ENCODE results near the gene ALS2. TPM values are rescaled to one million over a fixed set of nuclear protein-coding genes. Genes with fewer than 3 reads are reported as not detected.
"Not testable (repeated sequence)": the region's sequence is repeated elsewhere in the genome, so short reads cannot be mapped to it uniquely, and the experiment has no call there.

Gene ALS2
- total RNA-seq, 1 donor from 2014 or later, result 28.4 TPM

DNA sequence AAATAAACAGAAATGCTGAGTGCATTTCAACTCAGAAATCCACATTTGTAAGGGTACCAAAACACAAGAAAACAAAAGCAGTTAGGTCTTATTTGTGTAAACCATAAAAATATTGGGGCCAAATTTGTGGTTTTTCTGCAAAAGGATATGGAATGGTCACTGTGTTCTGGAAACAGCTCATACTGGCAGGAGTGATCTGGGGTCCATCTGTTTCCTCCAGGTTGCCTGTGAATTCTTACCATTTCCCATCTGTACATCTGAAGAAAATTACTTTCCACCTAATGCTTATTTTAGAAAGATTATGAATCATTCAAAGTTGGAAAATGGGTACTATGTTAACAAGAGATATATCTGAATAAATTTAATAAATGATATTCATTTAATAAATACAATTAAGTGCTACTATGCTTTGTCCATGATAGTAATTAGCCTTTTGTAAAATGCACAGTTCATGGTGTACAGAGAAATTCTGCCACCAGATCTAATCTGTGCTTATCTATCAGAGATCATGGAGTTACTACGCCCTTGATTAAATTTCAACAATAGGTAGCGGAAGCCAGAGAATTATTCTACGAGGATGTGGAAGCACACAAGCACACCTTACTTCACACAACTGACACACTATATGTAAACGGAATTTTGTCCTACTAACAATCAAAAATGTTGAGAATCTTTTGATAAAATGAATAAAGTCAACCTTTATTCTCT, 10.9 kb downstream of the ALS2 start:
- Mint-ChIP-seq H3K36me3 (ENCODE audit: low read depth) (peaks cover 7% of the 10 kb centered on the region), H3K27ac (ENCODE audit: unreplicated experiment) (peak overlapping the region; percentile 20), H3K4me3 (ENCODE audit: unreplicated experiment) (no peak overlapping the region), H3K27me3 (ENCODE audit: low read depth) (no peaks in the 10 kb centered on the region), H3K9me3 (ENCODE audit: low read depth) (no peaks in the 10 kb centered on the region), H3K4me1 (ENCODE audit: low read depth) (peaks cover 62% of the 10 kb centered on the region)
- DNase-seq (ENCODE audit: low spot score), result no peak
- TF ChIP-seq, protein P1, sequence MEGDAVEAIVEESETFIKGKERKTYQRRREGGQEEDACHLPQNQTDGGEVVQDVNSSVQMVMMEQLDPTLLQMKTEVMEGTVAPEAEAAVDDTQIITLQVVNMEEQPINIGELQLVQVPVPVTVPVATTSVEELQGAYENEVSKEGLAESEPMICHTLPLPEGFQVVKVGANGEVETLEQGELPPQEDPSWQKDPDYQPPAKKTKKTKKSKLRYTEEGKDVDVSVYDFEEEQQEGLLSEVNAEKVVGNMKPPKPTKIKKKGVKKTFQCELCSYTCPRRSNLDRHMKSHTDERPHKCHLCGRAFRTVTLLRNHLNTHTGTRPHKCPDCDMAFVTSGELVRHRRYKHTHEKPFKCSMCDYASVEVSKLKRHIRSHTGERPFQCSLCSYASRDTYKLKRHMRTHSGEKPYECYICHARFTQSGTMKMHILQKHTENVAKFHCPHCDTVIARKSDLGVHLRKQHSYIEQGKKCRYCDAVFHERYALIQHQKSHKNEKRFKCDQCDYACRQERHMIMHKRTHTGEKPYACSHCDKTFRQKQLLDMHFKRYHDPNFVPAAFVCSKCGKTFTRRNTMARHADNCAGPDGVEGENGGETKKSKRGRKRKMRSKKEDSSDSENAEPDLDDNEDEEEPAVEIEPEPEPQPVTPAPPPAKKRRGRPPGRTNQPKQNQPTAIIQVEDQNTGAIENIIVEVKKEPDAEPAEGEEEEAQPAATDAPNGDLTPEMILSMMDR (IDR thresholded peaks at IDR 0.05), result no peak

DNA sequence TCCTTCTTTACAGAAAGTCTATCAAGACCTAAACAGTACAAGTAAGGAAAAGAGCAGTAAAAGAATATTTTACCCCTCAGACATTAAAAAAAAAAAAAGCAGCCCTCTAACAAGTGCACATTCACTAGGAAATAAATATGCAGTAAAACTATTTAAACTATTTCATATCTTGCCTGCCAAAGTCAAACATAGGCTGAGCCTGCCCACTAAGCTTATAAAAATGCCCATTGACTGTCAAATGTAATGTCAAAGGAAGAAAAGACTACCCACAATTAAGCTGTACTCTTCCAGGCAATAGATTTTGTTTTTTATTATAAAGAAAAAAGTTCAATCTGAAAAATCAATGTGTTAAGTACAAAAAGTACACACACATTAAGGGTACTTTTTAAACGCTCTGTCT, 11.8 kb downstream of the ALS2 start:
- Mint-ChIP-seq H3K9me3 (ENCODE audit: low read depth) (no peaks in the 10 kb centered on the region), H3K36me3 (ENCODE audit: low read depth) (peaks cover 7% of the 10 kb centered on the region), H3K4me1 (ENCODE audit: low read depth) (peaks cover 53% of the 10 kb centered on the region), H3K4me3 (ENCODE audit: unreplicated experiment) (no peak overlapping the region), H3K27ac (ENCODE audit: unreplicated experiment) (peak overlapping the region; percentile 47), H3K27me3 (ENCODE audit: low read depth) (no peaks in the 10 kb centered on the region)
- TF ChIP-seq, protein P1 (IDR thresholded peaks at IDR 0.05), result no peak
- no peak for DNase-seq (ENCODE audit: low spot score)

DNA sequence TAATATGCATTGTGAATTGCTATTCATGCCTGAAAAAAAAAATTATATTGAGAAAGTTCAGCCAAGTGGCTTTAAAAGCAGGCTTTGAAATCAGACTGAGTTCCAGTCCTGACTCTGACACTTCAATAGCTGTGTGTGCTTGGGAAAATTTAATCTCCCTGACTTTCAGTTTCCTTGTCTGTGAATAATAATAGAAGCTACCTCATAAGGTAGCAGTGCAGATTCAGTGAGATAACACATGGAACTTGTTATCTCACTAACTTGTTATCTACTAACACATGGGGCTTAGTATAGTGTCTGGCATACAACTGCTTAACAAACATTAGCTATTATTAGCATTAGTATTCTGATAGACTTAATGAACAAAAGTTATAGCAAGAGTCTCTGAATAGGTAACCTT, 14.9 kb downstream of the ALS2 start:
- no peak for DNase-seq (ENCODE audit: low spot score)
- TF ChIP-seq, protein P1 (IDR thresholded peaks at IDR 0.05), result no peak
- Mint-ChIP-seq H3K27me3 (ENCODE audit: low read depth) (no peaks in the 10 kb centered on the region), H3K9me3 (ENCODE audit: low read depth) (no peaks in the 10 kb centered on the region), H3K36me3 (ENCODE audit: low read depth) (peaks cover 15% of the 10 kb centered on the region), H3K4me1 (ENCODE audit: low read depth) (peaks cover 34% of the 10 kb centered on the region), H3K27ac (ENCODE audit: unreplicated experiment) (no peak overlapping the region), H3K4me3 (ENCODE audit: unreplicated experiment) (no peak overlapping the region)

DNA sequence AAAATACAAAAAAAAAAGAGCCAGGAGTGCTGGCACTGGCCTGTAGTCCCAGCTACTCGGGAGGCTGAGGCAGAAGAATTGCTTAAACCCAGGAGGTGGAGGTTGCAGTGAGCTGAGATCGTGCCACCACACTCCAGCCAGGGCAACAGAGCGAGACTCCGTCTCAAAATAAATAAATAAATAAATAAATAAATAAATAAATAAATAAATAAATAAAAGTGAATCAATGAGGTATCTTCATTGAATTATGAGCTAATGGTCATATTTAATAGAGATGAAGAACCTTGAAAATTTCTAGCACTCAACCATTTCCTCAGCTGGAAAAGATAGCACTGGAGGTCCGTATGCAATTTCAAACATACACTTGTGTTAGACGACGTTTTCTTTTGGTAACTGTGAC, 16.3 kb downstream of the ALS2 start:
- not testable (repeated sequence) for H3K27me3 Mint-ChIP-seq (ENCODE audit: low read depth); H3K4me3 Mint-ChIP-seq (ENCODE audit: unreplicated experiment); H3K9me3 Mint-ChIP-seq (ENCODE audit: low read depth); H3K27ac Mint-ChIP-seq (ENCODE audit: unreplicated experiment); DNase-seq (ENCODE audit: low spot score)
- H3K36me3 Mint-ChIP-seq (ENCODE audit: low read depth), result peaks cover 15% of the 10 kb centered on the region
- peaks cover 28% of the 10 kb centered on the region for H3K4me1 Mint-ChIP-seq (ENCODE audit: low read depth)

DNA sequence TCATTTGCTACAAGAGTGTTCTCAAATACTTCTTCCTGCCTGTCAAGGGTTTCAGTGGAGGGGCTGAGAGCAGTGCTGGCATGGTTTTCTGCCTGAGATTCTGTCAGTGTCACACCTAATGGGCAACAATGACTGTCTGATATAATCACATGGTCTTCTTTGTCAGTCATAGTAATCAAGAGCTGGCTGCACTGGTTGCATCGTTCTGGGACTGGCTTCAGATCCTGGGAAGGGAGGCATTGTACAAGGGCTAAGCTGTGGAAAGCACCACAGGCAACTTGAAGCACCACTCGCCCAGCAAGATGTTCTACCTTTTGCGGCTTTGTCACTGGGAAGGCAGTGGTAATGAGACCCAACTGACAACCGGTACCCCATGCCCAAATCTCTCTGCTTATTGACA, 19.6 kb downstream of the ALS2 start:
- Mint-ChIP-seq H3K27ac (ENCODE audit: unreplicated experiment) (no peak overlapping the region), H3K4me3 (ENCODE audit: unreplicated experiment) (no peak overlapping the region), H3K4me1 (ENCODE audit: low read depth) (peaks cover 9% of the 10 kb centered on the region), H3K36me3 (ENCODE audit: low read depth) (peaks cover 19% of the 10 kb centered on the region), H3K9me3 (ENCODE audit: low read depth) (no peaks in the 10 kb centered on the region), H3K27me3 (ENCODE audit: low read depth) (no peaks in the 10 kb centered on the region)
- no peak for DNase-seq (ENCODE audit: low spot score)
- TF ChIP-seq, protein P1 (IDR thresholded peaks at IDR 0.05), result no peak

DNA sequence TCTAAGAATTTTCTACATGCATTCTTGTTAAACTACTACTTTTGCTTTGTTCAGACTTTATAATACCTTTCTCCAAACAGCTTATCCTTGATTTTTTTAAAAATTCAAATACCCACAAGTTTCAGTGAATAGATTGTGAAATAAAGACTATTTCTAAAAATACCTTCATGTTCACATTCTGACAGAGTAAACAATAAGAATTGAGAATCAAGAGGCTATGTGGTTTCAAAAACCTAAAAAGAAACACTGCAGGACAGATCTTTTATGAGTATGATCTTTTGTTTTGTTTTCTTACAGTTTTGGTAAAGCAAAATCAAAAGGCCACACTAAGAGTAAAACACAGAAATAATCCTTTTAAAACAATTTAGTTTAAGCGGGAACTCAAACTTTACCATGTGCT, 21.2 kb downstream of the ALS2 start:
- DNase-seq (ENCODE audit: low spot score), result no peak
- peaks cover 13% of the 10 kb centered on the region for H3K4me1 Mint-ChIP-seq (ENCODE audit: low read depth)
- H3K4me3 Mint-ChIP-seq (ENCODE audit: unreplicated experiment), result no peak overlapping the region
- TF ChIP-seq, protein P1 (IDR thresholded peaks at IDR 0.05), result no peak
- no peaks in the 10 kb centered on the region for H3K27me3 Mint-ChIP-seq (ENCODE audit: low read depth)
- no peaks in the 10 kb centered on the region for H3K9me3 Mint-ChIP-seq (ENCODE audit: low read depth)
- H3K27ac Mint-ChIP-seq (ENCODE audit: unreplicated experiment), result no peak overlapping the region
- H3K36me3 Mint-ChIP-seq (ENCODE audit: low read depth), result peaks cover 19% of the 10 kb centered on the region
